ENCODE measurements around the gene MEGF10.

MEGF10 gene

DNA sequence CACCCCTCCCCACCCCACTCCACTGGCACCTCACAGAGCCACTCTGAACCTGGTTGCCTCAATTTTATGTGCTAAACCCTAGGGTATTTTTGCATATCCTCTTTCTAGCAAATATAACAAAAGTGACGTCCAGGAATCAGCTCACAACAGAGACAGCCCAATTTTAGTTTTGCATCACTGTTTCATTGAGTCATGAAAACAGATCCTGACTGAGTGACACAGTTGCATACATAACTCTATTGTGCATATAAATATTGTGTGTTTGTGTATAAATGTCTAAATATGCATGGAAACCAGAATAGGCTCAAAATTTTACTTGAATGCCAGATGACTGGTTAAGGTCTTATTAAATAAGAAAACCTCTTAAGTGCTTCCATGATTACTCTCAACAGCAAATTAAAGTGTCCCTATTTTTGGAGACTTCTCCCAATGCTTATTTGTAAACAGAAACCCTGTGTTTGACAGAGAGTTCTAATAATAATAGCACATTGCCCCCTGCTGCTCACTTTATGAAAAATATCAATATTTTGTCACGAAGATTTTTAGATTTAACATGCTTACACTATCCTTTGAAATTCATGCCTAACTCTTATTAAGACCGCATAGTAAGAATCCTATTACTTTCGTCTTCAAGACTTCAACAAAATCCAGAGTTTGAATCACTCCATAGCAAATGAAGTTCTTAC, 151.3 kb downstream of the MEGF10 start:
- no peak for DNase-seq

- DNase-seq = no peak
These were observed 153.6 kb downstream of the MEGF10 start for GRCh38 chr5:127444171-127444570.

DNA sequence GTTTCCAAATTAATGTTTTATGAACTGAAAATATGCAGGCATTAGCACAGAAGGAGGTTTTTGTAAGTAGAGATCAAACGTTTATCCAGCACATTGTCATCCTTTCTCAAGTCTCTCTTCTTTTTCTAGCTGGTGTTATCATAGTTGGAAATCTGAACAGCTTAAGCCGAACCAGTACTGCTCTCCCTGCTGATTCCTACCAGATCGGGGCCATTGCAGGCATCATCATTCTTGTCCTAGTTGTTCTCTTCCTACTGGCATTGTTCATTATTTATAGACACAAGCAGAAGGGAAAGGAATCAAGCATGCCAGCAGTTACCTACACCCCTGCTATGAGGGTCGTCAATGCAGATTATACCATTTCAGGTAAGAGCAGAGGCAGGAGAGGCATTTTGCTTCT, 154.7 kb downstream of the MEGF10 start:
- DNase-seq = peak in 1 of 14 donors; percentile 10

DNA sequence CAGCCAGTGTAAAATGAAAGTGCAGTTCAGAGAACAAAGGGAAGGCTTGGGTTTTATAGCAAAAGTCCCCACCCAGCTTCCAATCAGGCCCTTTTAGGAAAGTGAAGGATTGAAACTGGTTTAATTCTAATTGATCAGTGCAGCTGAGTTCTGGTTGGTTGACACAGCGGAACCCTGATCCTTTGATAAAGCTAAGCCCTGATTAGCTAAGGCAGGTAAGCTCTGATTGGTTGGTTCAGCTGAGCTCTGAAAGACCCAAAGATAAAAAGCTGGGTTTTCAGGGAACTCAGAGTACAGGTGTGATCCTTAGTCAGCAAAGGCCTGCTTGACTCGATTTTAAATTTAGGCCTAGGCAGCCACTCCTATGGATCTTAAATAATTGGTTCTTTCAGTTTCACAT, 156.0 kb downstream of the MEGF10 start:
- DNase-seq = no peak

DNA sequence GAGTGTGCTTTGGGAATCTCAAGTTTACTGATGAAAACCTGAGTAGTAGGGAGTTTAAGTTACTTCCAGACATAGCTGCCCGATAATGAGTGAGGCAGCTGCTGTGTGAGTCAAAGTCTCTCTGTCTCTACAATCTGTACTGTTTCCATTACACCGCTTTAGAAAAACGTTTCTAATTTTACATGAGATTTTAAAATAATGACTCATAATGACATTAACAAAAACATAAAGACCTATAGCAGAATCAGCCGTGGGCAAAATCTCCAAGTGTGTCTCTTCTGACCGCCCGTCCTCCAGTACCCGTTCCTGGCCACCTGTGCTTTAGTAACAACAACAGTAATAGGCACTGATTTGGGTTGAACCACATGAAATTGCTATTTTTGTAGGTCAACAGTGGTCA, 157.2 kb downstream of the MEGF10 start:
- no peak for DNase-seq

DNA sequence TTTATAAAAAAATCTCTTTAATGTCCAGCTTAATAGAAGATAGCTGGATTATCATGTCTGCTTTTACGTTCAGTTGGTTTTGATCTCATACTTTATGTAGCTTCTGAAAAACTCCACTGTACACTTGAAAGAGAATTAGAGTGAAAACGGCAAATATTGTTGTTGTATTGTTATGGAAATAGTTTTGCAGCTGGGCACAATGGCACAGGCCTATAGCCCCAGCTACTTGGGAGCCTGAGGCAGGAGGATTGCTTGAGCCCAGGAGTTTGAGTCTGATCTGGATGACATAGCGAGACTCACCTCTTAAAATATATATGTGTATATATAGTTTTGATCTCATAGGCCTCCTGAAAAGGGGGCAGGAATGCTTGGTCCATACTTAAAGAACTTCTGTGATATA, 159.4 kb downstream of the MEGF10 start:
- DNase-seq = no peak

DNA sequence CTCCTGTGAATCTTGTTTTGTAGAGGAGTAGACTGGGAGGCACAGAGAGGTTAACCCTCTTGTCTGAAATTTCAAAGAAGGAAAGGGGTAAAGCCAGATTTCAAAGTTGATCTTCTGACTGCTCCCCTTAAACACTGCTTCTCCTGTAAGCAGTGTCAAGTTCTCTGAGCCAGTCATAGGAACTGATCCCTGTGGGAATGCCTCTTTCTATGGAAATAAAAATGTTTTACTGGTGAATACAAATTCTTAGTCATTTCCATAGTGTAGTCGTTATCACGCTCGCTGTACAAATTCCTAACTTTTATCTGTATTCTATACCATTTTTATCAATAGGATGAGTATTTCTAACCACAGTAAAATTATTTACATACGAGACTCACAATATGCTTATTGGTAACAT, 160.5 kb downstream of the MEGF10 start:
- no peak for DNase-seq

GRCh38 chr5:127452626-127453025, 162.0 kb downstream of the MEGF10 start:
- DNase-seq = no peak

GRCh38 chr5:127471211-127471610, 180.6 kb downstream of the MEGF10 start:
- DNase-seq = no peak

DNA sequence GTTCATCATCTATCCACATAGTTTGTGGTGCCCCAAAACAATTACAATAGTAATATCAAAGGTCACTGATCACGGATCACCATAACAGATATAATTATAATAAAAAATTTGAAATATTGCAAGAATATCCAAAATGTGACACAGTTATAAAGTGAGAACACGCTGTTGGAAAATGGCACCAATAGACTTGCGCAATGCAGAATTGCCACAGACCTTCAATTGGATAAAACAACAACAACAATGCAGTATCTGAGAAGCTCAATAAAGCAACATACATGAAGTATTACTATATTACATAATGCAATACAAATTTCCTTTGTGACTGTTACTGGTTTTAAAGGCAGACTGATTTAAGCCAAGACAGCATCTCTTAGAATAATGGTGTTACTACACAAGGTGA, 182.1 kb downstream of the MEGF10 start:
- DNase-seq = no peak

GRCh38 chr5:127486471-127486870, 195.9 kb downstream of the MEGF10 start:
- DNase-seq = peak in 5 of 14 donors; percentile 3 to 25 (median 5)

DNA sequence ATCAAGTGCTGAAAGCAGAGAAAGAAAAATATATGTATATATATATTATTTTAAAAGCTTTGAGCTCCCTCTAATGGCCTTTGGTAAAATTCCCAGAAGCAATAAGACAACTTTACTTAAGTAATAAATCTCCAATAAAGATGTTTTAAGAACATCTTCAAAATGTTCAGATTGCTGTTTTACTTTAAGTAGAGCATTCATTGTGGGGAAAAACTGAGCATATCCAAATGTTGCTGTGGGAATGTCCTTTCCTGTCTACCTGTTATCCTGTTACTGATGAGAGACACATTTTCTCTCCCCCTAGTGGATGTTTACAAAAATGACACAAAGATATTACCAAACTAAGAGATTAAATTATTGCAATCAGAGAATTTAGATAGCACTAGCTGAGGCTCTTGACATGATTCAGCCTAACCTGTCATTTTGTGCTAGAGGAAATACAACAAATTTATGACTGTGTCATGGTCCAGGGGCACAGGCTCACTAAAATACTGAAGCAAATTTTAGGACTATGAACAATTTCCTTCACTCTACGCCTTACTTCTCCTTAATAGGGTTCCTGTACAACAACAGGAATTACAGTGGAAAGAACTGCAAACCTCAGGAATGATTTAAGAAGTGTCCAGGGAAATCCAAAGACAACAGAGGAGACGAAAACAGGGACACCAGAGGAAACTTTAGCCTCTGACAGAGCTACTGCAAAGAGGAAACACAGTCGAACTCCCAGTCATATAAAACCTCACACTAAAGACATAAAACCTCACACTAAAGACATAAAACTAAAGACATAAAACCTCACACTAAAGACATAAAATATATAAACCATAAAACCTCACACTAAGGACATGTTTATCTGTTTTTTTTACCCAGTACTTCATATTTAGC, 202.5 kb downstream of the MEGF10 start:
- peak in 2 of 14 donors; percentile 22 to 28 for DNase-seq

GRCh38 chr5:127498548-127498947, 208.0 kb downstream of the MEGF10 start:
- DNase-seq = no peak

- DNase-seq = no peak
These were observed 215.3 kb downstream of the MEGF10 start for GRCh38 chr5:127505905-127506304.

GRCh38 chr5:127506616-127507015, 216.0 kb downstream of the MEGF10 start:
- DNase-seq = no peak

GRCh38 chr5:127508644-127509373, 218.2 kb downstream of the MEGF10 start:
- no peak for DNase-seq
